ENCODE measurements around the gene IGFBP3.

DNA sequence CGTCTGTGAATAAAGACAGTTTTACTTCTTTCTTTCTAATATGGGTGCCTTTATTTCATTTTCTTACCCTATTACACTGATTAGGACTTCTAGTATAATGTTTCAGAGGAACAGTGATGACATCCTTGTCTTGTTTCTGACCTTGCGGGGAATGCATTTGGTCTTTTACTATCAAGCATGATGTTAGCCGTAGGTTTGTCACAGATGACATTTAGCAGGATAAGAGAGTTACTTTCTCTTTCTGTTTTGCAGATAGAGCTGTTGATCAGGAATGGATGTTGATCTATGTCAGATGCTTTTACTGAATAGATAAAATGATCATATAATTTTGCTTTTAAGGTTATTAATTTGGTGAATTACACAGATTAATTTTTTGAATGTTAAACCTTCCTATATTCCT lies 6.6 kb upstream of the IGFBP3 start:
- TF ChIP-seq, protein P1, sequence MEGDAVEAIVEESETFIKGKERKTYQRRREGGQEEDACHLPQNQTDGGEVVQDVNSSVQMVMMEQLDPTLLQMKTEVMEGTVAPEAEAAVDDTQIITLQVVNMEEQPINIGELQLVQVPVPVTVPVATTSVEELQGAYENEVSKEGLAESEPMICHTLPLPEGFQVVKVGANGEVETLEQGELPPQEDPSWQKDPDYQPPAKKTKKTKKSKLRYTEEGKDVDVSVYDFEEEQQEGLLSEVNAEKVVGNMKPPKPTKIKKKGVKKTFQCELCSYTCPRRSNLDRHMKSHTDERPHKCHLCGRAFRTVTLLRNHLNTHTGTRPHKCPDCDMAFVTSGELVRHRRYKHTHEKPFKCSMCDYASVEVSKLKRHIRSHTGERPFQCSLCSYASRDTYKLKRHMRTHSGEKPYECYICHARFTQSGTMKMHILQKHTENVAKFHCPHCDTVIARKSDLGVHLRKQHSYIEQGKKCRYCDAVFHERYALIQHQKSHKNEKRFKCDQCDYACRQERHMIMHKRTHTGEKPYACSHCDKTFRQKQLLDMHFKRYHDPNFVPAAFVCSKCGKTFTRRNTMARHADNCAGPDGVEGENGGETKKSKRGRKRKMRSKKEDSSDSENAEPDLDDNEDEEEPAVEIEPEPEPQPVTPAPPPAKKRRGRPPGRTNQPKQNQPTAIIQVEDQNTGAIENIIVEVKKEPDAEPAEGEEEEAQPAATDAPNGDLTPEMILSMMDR (IDR thresholded peaks at IDR 0.05) = no peak
- no peak for TF ChIP-seq EZH2phosphoT487 (IDR thresholded peaks at IDR 0.05)
- TF ChIP-seq EZH2 (IDR thresholded peaks at IDR 0.05) = no peak
